Right lobe of liver (tissue), 6 donors: Measurements from ENCODE around the gene LIFR. TPM values are rescaled to one million over a fixed set of nuclear protein-coding genes. Genes with fewer than 3 reads are reported as not detected.
"Not testable (repeated sequence)": the region's sequence is repeated elsewhere in the genome, so short reads cannot be mapped to it uniquely, and the experiment has no call there.

Experiments
- ATAC-seq, 4 donors: fragments of 200-7000 bp; cut with Tn5 transposase; one replicate each; pipeline ENCODE4 v1.9.1; 2020; ENCODE audit warnings: mild to moderate bottlenecking in 4 of 4, moderate library complexity in 4 of 4
- DNase-seq, 3 donors: peaks; one replicate each; pipeline ENCODE4 v3.0.0-alpha.2; 2020
- H3K27ac ChIP-seq, 3 donors: fragments of 200-600 bp; one replicate each; pipeline ENCODE4 v1.8.0; 2022
- H3K27me3 ChIP-seq, 2 donors: fragments of 200-600 bp; one replicate each; pipeline ENCODE4 v1.8.0; 2022
- H3K36me3 ChIP-seq, 4 donors: fragments of 200-600 bp; sonication (generic) in 1 of 4; one replicate each; pipeline versions ENCODE4 v1.5.1 to v1.8.0; 2017 to 2022; ENCODE audit warnings: control low read depth in 1 of 4
- H3K4me1 ChIP-seq, 4 donors: fragments of 200-600 bp; sonication (generic) in 1 of 4; one replicate each; pipeline versions ENCODE4 v1.5.1 to v1.8.0; 2017 to 2022; ENCODE audit warnings: control low read depth in 1 of 4
- H3K4me3 ChIP-seq, 3 donors: fragments of 200-600 bp; one replicate each; pipeline ENCODE4 v1.8.0; 2022
- H3K9me3 ChIP-seq, 4 donors: fragments of 200-600 bp; sonication (generic) in 1 of 4; one replicate each; pipeline versions ENCODE4 v1.5.1 to v1.8.0; 2017 to 2022; ENCODE audit warnings: control low read depth in 1 of 4
- CTCF ChIP-seq, 4 donors: fragments of 200-600 bp in 3 of 4; fragments of 450-650 bp in 1 of 4; IDR thresholded peaks; one replicate each; pipeline versions ENCODE4 v1.5.1 to v1.8.0; 2016 to 2022; ENCODE audit warnings: antibody characterized with exemption in 4 of 4, mild to moderate bottlenecking in 2 of 4
- POLR2A ChIP-seq: fragments of 450-650 bp; IDR thresholded peaks from one replicate; pipeline ENCODE4 v1.6.1; 2017; ENCODE audit warnings: antibody characterized with exemption, mild to moderate bottlenecking
- WGBS: methylation state at CpG from one replicate; pipeline ENCODE4 v1.1.6; 2018; ENCODE audit warnings: low coverage, low lambda C conversion rate; ENCODE audit not compliant: insufficient coverage; ENCODE audit errors: missing lambda C conversion rate; 5-methylcytosine and 5-hydroxymethylcytosine counted together
- intact Hi-C, 2 donors: fragments of 100-400 bp; cut with DNase I; formaldehyde crosslinking; loops; one replicate each; pipeline versions ENCODE4 v1.11.2 to v1.14.1; 2022
- total RNA-seq, 6 experiments: library from RNA; depleted of rRNA in 2 of 6; stranded (reverse); fragments of >200 nt in 2 of 6; fragmentation: NEBNext Ultra II Directional in 3 of 6; extraction: Animal tissue kit (Norgen Biotek cat#: 25700) in 3 of 6; gene quantifications; one replicate each; pipeline versions ENCODE4 v1.1.0 to v1.2.4, GENCODE V29; 2016 to 2023
- donor health status: DM: no; HTN: yes; CAD: no.
- donor health status: DM: no; HTN: no; CAD: no.
- donor health status: DM: no; HTN: no; CAD: no.
- donor health status: DM: no; HTN: yes; CAD: no.
- donor health status: DM: no; HTN: yes; CAD: no.

The LIFR gene
- total RNA-seq, 6 experiments from 2014 or later, result 14.3 to 52.1 (median 28.2) TPM

GRCh38 chr5:38528162-38528703 lies 28.2 kb downstream of the LIFR start:
- TF ChIP-seq POLR2A (no peak), CTCF (IDR thresholded peaks at IDR 0.05) (no peak)
- WGBS, result 39% methylated on average over 3 of the region's 3 CpGs
- DNase-seq, result no peak
- H3K36me3 ChIP-seq, result peaks cover 0 to 3% (median 1%) of the 10 kb centered on the region in 4 donors
- no peaks in the 10 kb centered on the region for H3K4me1 ChIP-seq
- intact Hi-C loops, result no loop called here
- no peak overlapping the region for H3K27ac ChIP-seq
- H3K27me3 ChIP-seq, result no peaks in the 10 kb centered on the region
- H3K9me3 ChIP-seq, result no peaks in the 10 kb centered on the region
- no peak for ATAC-seq
- no peak overlapping the region for H3K4me3 ChIP-seq

GRCh38 chr5:38527475-38527874 lies 29.0 kb downstream of the LIFR start:
- ATAC-seq, result peak in 1 of 4 donors; percentile 18
- TF ChIP-seq POLR2A, result no peak
- no peak for TF ChIP-seq CTCF (IDR thresholded peaks at IDR 0.05)
- H3K9me3 ChIP-seq, result no peaks in the 10 kb centered on the region
- no peak for DNase-seq
- WGBS, result 67% methylated on average over 2 of the region's 2 CpGs
- no peak overlapping the region for H3K27ac ChIP-seq
- H3K4me1 ChIP-seq, result no peaks in the 10 kb centered on the region
- intact Hi-C loops, result no loop called here
- H3K4me3 ChIP-seq, result no peak overlapping the region
- H3K27me3 ChIP-seq, result no peaks in the 10 kb centered on the region
- H3K36me3 ChIP-seq, result peaks cover 0 to 3% (median 1%) of the 10 kb centered on the region in 4 donors

- H3K27me3 ChIP-seq, result no peaks in the 10 kb centered on the region
- TF ChIP-seq CTCF (IDR thresholded peaks at IDR 0.05) (no peak), POLR2A (no peak)
- intact Hi-C loops, result no loop called here
- ATAC-seq (no peak), DNase-seq (no peak)
- WGBS, result 72% methylated on average over 3 of the region's 3 CpGs
- peaks cover 0 to 8% (median 1%) of the 10 kb centered on the region in 4 donors for H3K36me3 ChIP-seq
- no peaks in the 10 kb centered on the region for H3K4me1 ChIP-seq
- no peak overlapping the region for H3K4me3 ChIP-seq
- no peaks in the 10 kb centered on the region for H3K9me3 ChIP-seq
- no peak overlapping the region for H3K27ac ChIP-seq
These were observed 32.4 kb downstream of the LIFR start for GRCh38 chr5:38524022-38524421.

- 97% methylated on average over 3 of the region's 3 CpGs for WGBS
- Histone ChIP-seq H3K27ac (no peak overlapping the region), H3K4me3 (no peak overlapping the region), H3K4me1 (no peaks in the 10 kb centered on the region), H3K9me3 (no peaks in the 10 kb centered on the region), H3K27me3 (no peaks in the 10 kb centered on the region), H3K36me3 (peaks cover 0 to 5% (median 0%) of the 10 kb centered on the region in 4 donors)
- DNase-seq, result no peak
- intact Hi-C loops, result no loop called here
- no peak for ATAC-seq
- TF ChIP-seq CTCF (IDR thresholded peaks at IDR 0.05), result no peak
- no peak for TF ChIP-seq POLR2A
These were observed 37.0 kb downstream of the LIFR start for GRCh38 chr5:38519476-38519875.

- Histone ChIP-seq H3K27me3 (no peaks in the 10 kb centered on the region), H3K36me3 (peaks cover 0 to 5% (median 0%) of the 10 kb centered on the region in 4 donors), H3K27ac (no peak overlapping the region), H3K4me3 (no peak overlapping the region), H3K4me1 (no peaks in the 10 kb centered on the region), H3K9me3 (no peaks in the 10 kb centered on the region)
- WGBS, result 60% methylated on average over 1 of the region's 1 CpG
- ATAC-seq (no peak), DNase-seq (no peak)
- intact Hi-C loops, result no loop called here
- no peak for TF ChIP-seq CTCF (IDR thresholded peaks at IDR 0.05)
- TF ChIP-seq POLR2A, result no peak
These were observed 38.1 kb downstream of the LIFR start for GRCh38 chr5:38518341-38518740.

GRCh38 chr5:38516649-38517048 lies 39.8 kb downstream of the LIFR start:
- ATAC-seq, H3K27ac ChIP-seq, H3K9me3 ChIP-seq, H3K4me1 ChIP-seq, DNase-seq, H3K27me3 ChIP-seq, H3K4me3 ChIP-seq, H3K36me3 ChIP-seq, intact Hi-C loops: not testable (repeated sequence)
- WGBS, result 100% methylated on average over 3 of the region's 3 CpGs
